SK-N-SH (cell line): ENCODE data around the gene SACS. TPM values are rescaled to one million over a fixed set of nuclear protein-coding genes. Genes with fewer than 3 reads are reported as not detected.

Experiments used
- CTCF ChIA-PET: fragments of 300-600, 350-600 bp; formaldehyde crosslinking; extraction: SDS; loops from one replicate; lab custom pipeline; 2021; lab: Yijun Ruan, JAX
- POLR2A ChIA-PET: fragments of 350-600 bp; sonication (Branson Sonifier 250); formaldehyde crosslinking; extraction: SDS; loops from one replicate; lab custom pipeline; 2020; ENCODE audit warnings: antibody characterized with exemption, inconsistent platforms; lab: Yijun Ruan, JAX
- DNase-seq: peaks from one replicate; pipeline ENCODE4 v3.0.0; 2012
- H2AFZ ChIP-seq: fragments of 200-600 bp; sonication (generic); 2 replicates; pipeline ENCODE4 v1.8.1; 2016; ENCODE audit warnings: antibody characterized with exemption, mild to moderate bottlenecking, low read depth
- H3F3A ChIP-seq: fragments of 200-600 bp; sonication (generic); replicated peaks from 2 replicates; pipeline ENCODE3; 2016; ENCODE audit warnings: antibody characterized with exemption, mild to moderate bottlenecking; ENCODE audit not compliant: insufficient read depth
- H3K27ac ChIP-seq, 2 experiments: fragments of 200-500 bp in 1 of 2; fragments of 200-600 bp in 1 of 2; sonication (Bioruptor generic) in 1 of 2; sonication (generic), shearing (Covaris generic) in 1 of 2; 2 replicates each; pipeline versions ENCODE4 v1.5.1 to v1.6.1; 2014 to 2016; ENCODE audit warnings: low read depth in 2 of 2, inconsistent platforms in 1 of 2, low read length in 1 of 2, mild to moderate bottlenecking in 1 of 2, mixed read lengths in 1 of 2
- H3K27me3 ChIP-seq: fragments of 200-600 bp; sonication (generic), shearing (Covaris generic); 2 replicates; pipeline ENCODE4 v1.6.1; 2016; ENCODE audit warnings: mixed run types; ENCODE audit not compliant: insufficient read depth
- H3K36me3 ChIP-seq, 2 experiments: fragments of 200-500 bp in 1 of 2; fragments of 200-600 bp in 1 of 2; sonication (Bioruptor generic) in 1 of 2; sonication (generic) in 1 of 2; replicated peaks in 1 of 2; 2 replicates each; pipeline versions ENCODE3 to v1.5.1; 2014 to 2016; ENCODE audit warnings: low read length in 1 of 2, mild to moderate bottlenecking in 1 of 2; ENCODE audit not compliant: insufficient read depth in 2 of 2, control insufficient read depth in 1 of 2
- H3K4me1 ChIP-seq, 2 experiments: fragments of 200-500 bp in 1 of 2; fragments of 200-600 bp in 1 of 2; sonication (Bioruptor generic) in 1 of 2; sonication (generic), shearing (Covaris generic) in 1 of 2; 2 replicates each; pipeline versions ENCODE4 v1.5.1 to v1.6.1; 2014 to 2016; ENCODE audit warnings: low read depth in 1 of 2, low read length in 1 of 2, mixed run types in 1 of 2; ENCODE audit not compliant: insufficient read depth in 2 of 2, control insufficient read depth in 1 of 2
- H3K4me2 ChIP-seq: fragments of 200-600 bp; sonication (generic), shearing (Covaris generic); 2 replicates; pipeline ENCODE4 v1.6.1; 2017; ENCODE audit warnings: mixed run types
- H3K4me3 ChIP-seq, 2 experiments: fragments of 200-500 bp in 1 of 2; fragments of 200-600 bp in 1 of 2; sonication (Bioruptor generic) in 1 of 2; sonication (generic), shearing (Covaris generic) in 1 of 2; 2 replicates each; pipeline versions ENCODE4 v1.5.1 to v1.8.1; 2014 to 2016; ENCODE audit warnings: low read depth in 2 of 2, inconsistent platforms in 1 of 2, low read length in 1 of 2, mild to moderate bottlenecking in 1 of 2, mixed read lengths in 1 of 2, moderate library complexity in 1 of 2
- H3K79me2 ChIP-seq: fragments of 200-600 bp; sonication (generic); 2 replicates; pipeline ENCODE4 v1.8.1; 2017; ENCODE audit warnings: mild to moderate bottlenecking; ENCODE audit not compliant: insufficient read depth
- H3K9ac ChIP-seq: fragments of 200-600 bp; sonication (generic); 2 replicates; pipeline ENCODE4 v1.6.1; 2017; ENCODE audit warnings: mixed run types
- H3K9me2 ChIP-seq: fragments of 200-600 bp; sonication (generic); 2 replicates; pipeline ENCODE4 v1.6.1; 2017; ENCODE audit warnings: mixed run types
- H3K9me3 ChIP-seq: fragments of 200-600 bp; sonication (generic); 2 replicates; pipeline ENCODE4 v1.6.1; 2017; ENCODE audit warnings: mixed run types, mild to moderate bottlenecking, moderate library complexity
- H4K20me1 ChIP-seq: fragments of 200-600 bp; sonication (generic); 2 replicates; pipeline ENCODE4 v1.6.1; 2017; ENCODE audit warnings: mild to moderate bottlenecking, mixed run types; ENCODE audit not compliant: insufficient read depth
- CHD2 ChIP-seq: fragments of 150-350 bp; IDR thresholded peaks from 2 replicates; pipeline ENCODE4 v1.6.1; 2018; ENCODE audit warnings: low read length; ENCODE audit not compliant: partially characterized antibody
- EP300 ChIP-seq, 2 experiments: IDR thresholded peaks; 2 replicates each; pipeline versions ENCODE4 v1.4.0 to v1.6.1; 2012; ENCODE audit warnings: borderline replicate concordance in 1 of 2, low read depth in 1 of 2, low read length in 1 of 2
- EZH2phosphoT487 ChIP-seq: fragments of 200-600 bp; sonication (generic); IDR thresholded peaks from 2 replicates; pipeline ENCODE4 v1.6.1; 2017; ENCODE audit warnings: low read depth, mixed run types, mild to moderate bottlenecking, antibody characterized with exemption, moderate library complexity, borderline replicate concordance
- FOSL2 ChIP-seq: IDR thresholded peaks from 2 replicates; pipeline ENCODE4 v1.4.0; 2012; ENCODE audit warnings: low read depth, mild to moderate bottlenecking, moderate library complexity, borderline replicate concordance
- FOXJ3 ChIP-seq: sonication (generic); formaldehyde crosslinking; IDR thresholded peaks from 2 replicates; pipeline ENCODE4 v1.5.1; 2020; ENCODE audit warnings: mild to moderate bottlenecking, missing genetic modification reagents
- POLR2AphosphoS5 ChIP-seq: IDR thresholded peaks from 2 replicates; pipeline ENCODE4 v1.6.1; 2012; ENCODE audit warnings: low read depth, low read length
- RAD21 ChIP-seq: IDR thresholded peaks from 2 replicates; pipeline ENCODE4 v1.6.1; 2012; ENCODE audit warnings: mild to moderate bottlenecking, low read length
- RCOR1 ChIP-seq: fragments of 150-350 bp; IDR thresholded peaks from 2 replicates; pipeline ENCODE4 v1.6.1; 2017; ENCODE audit warnings: antibody characterized with exemption, low read length
- RXRA ChIP-seq: IDR thresholded peaks from 2 replicates; pipeline ENCODE4 v1.4.0; 2012; ENCODE audit warnings: low read depth, mild to moderate bottlenecking, borderline replicate concordance
- TCF12 ChIP-seq: IDR thresholded peaks from 2 replicates; pipeline ENCODE4 v1.4.0; 2012
- WGBS: methylation state at CpG from one replicate; pipeline ENCODE4 v1.1.6; 2017; ENCODE audit warnings: low lambda C conversion rate; 5-methylcytosine and 5-hydroxymethylcytosine counted together
- polyA plus RNA-seq, 3 experiments: library from polyadenylated mRNA; depleted of rRNA; stranded (reverse); fragments of >200 nt; gene quantifications; 2 replicates each; pipeline ENCODE4 v1.2.3, GENCODE V29; 2012
- TF ChIP-seq, protein P1 (sequence below): IDR thresholded peaks from 2 replicates; pipeline ENCODE4 v1.4.0; 2012; ENCODE audit warnings: low read depth, borderline replicate concordance
- TF ChIP-seq, protein P2 (sequence below): IDR thresholded peaks from 2 replicates; pipeline ENCODE4; 2012
- TF ChIP-seq, protein P3 (sequence below): IDR thresholded peaks from 2 replicates; pipeline ENCODE4 v1.6.1; 2012; ENCODE audit warnings: mild to moderate bottlenecking, low read depth, low read length, moderate library complexity

The SACS gene
- polyA plus RNA-seq, 1 of the 3 experiments (the other 2 are of a cell fraction): 5.9 TPM

DNA sequence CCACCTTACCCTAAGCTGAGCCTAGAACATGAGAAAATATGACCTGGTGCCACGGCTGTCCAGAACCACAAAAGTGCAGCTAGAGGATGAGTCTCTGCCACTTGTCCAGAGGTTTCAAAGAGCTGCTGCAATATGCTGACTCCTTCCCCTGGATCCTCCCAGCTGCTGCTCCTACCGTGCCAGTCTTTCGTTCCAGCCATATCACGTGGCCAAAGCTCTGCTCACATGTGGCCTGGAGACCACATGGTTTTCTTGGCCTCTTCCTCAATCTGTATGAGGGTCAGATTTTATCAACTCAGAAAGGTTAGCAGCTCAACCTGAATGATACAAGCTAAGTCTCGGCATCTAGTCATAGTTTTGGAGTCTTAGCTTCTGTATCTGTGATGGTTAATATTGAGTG, 3.2 kb upstream of the SACS start:
- no peaks in the 10 kb centered on the region for H3K9me3 ChIP-seq
- 95% methylated on average over 5 of the region's 5 CpGs for WGBS
- no peak overlapping the region for H3K9ac ChIP-seq
- no peaks in the 10 kb centered on the region for H4K20me1 ChIP-seq
- no peak overlapping the region for H3K4me3 ChIP-seq
- H3K27ac ChIP-seq: no peak overlapping the region
- ChIA-PET POLR2A (no interaction called here), CTCF (interaction anchor here (1.0 kb wide), 1 partner anchor 453 kb away, joined by 4 read pairs; the partner anchor contains the start of gene MIPEP)
- no peak for DNase-seq
- H3K36me3 ChIP-seq: no peaks in the 10 kb centered on the region
- peaks cover 0 to 6% of the 10 kb centered on the region in 2 experiments; a peak in 1 of 4 replicates for H3K4me1 ChIP-seq
- H3K9me2 ChIP-seq: no peaks in the 10 kb centered on the region
- peaks cover 10% of the 10 kb centered on the region for H3F3A ChIP-seq
- peaks cover 23% of the 10 kb centered on the region for H3K79me2 ChIP-seq
- TF ChIP-seq FOSL2 (no peak), EZH2phosphoT487 (no peak), POLR2AphosphoS5 (no peak), RCOR1 (no peak), EP300 (IDR thresholded peaks at IDR 0.05; ENCODE audit: borderline replicate concordance in 1 of 2, low read depth in 1 of 2, low read length in 1 of 2) (no peak)
- TF ChIP-seq, protein P1, sequence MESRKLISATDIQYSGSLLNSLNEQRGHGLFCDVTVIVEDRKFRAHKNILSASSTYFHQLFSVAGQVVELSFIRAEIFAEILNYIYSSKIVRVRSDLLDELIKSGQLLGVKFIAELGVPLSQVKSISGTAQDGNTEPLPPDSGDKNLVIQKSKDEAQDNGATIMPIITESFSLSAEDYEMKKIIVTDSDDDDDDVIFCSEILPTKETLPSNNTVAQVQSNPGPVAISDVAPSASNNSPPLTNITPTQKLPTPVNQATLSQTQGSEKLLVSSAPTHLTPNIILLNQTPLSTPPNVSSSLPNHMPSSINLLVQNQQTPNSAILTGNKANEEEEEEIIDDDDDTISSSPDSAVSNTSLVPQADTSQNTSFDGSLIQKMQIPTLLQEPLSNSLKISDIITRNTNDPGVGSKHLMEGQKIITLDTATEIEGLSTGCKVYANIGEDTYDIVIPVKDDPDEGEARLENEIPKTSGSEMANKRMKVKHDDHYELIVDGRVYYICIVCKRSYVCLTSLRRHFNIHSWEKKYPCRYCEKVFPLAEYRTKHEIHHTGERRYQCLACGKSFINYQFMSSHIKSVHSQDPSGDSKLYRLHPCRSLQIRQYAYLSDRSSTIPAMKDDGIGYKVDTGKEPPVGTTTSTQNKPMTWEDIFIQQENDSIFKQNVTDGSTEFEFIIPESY: no peak
- H2AFZ ChIP-seq: no peak overlapping the region
- H3K27me3 ChIP-seq: no peaks in the 10 kb centered on the region
- H3K4me2 ChIP-seq: no peak overlapping the region

DNA sequence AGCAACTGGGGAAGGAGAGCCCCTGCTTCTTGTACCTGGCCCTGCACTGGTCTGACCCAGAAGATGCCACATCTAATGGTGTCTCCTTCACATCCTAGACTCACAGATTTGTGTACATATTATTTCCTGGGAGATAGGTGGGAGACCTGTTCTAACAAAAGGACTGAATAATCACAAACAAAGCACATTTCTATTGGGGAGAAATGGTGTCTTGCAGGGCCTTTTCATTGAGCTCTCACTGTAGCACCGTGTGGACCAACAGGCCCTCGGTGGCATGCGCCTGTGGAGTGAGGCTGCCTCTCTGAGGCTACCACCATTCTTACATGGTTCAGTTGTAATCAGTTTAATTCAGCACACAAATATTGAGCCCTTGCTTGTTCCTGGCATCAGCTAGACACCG, 989 bp upstream of the SACS start:
- H3K9ac ChIP-seq: no peak overlapping the region
- H3K9me2 ChIP-seq: no peaks in the 10 kb centered on the region
- ChIA-PET POLR2A (interaction anchor here (1.3 kb wide), 1 partner anchor 33 kb away, joined by 5 read pairs; no protein-coding TSS in a partner anchor), CTCF (interaction anchor here (1.1 to 1.5 kb wide), 2 partner anchors 11 to 26 kb away, joined by 3 to 5 read pairs; no protein-coding TSS in a partner anchor)
- no peaks in the 10 kb centered on the region for H3K9me3 ChIP-seq
- H3F3A ChIP-seq: peaks cover 11% of the 10 kb centered on the region
- peaks cover 0 to 15% of the 10 kb centered on the region in 2 experiments; a peak in 2 of 4 replicates for H3K4me1 ChIP-seq
- TF ChIP-seq, protein P2, sequence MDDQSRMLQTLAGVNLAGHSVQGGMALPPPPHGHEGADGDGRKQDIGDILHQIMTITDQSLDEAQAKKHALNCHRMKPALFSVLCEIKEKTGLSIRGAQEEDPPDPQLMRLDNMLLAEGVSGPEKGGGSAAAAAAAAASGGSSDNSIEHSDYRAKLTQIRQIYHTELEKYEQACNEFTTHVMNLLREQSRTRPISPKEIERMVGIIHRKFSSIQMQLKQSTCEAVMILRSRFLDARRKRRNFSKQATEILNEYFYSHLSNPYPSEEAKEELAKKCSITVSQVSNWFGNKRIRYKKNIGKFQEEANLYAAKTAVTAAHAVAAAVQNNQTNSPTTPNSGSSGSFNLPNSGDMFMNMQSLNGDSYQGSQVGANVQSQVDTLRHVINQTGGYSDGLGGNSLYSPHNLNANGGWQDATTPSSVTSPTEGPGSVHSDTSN: no peak
- TF ChIP-seq, protein P3, sequence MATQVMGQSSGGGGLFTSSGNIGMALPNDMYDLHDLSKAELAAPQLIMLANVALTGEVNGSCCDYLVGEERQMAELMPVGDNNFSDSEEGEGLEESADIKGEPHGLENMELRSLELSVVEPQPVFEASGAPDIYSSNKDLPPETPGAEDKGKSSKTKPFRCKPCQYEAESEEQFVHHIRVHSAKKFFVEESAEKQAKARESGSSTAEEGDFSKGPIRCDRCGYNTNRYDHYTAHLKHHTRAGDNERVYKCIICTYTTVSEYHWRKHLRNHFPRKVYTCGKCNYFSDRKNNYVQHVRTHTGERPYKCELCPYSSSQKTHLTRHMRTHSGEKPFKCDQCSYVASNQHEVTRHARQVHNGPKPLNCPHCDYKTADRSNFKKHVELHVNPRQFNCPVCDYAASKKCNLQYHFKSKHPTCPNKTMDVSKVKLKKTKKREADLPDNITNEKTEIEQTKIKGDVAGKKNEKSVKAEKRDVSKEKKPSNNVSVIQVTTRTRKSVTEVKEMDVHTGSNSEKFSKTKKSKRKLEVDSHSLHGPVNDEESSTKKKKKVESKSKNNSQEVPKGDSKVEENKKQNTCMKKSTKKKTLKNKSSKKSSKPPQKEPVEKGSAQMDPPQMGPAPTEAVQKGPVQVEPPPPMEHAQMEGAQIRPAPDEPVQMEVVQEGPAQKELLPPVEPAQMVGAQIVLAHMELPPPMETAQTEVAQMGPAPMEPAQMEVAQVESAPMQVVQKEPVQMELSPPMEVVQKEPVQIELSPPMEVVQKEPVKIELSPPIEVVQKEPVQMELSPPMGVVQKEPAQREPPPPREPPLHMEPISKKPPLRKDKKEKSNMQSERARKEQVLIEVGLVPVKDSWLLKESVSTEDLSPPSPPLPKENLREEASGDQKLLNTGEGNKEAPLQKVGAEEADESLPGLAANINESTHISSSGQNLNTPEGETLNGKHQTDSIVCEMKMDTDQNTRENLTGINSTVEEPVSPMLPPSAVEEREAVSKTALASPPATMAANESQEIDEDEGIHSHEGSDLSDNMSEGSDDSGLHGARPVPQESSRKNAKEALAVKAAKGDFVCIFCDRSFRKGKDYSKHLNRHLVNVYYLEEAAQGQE: no peak
- TF ChIP-seq RAD21 (0 out of 2 replicates have a peak, but pooled peaks have one; percentile 19), RCOR1 (no peak), FOXJ3 (no peak), TCF12 (no peak), RXRA (no peak), CHD2 (no peak)
- no peak overlapping the region for H3K4me2 ChIP-seq
- H3K27me3 ChIP-seq: no peaks in the 10 kb centered on the region
- peaks cover 45% of the 10 kb centered on the region for H3K79me2 ChIP-seq
- H3K4me3 ChIP-seq: no peak overlapping the region
- H3K27ac ChIP-seq: no peak overlapping the region
- H4K20me1 ChIP-seq: no peaks in the 10 kb centered on the region
- H3K36me3 ChIP-seq: peaks cover 5 to 9% of the 10 kb centered on the region in 2 experiments
- WGBS: 83% methylated on average over 2 of the region's 4 CpGs
- no peak for DNase-seq
- H2AFZ ChIP-seq: no peak overlapping the region
